Measurements from ENCODE around the gene ERBB4. TPM values are rescaled to one million over a fixed set of nuclear protein-coding genes. Genes with fewer than 3 reads are reported as not detected.

Gene ERBB4
- total RNA-seq, 1 experiment from 2014 or later: 0.04 TPM

DNA sequence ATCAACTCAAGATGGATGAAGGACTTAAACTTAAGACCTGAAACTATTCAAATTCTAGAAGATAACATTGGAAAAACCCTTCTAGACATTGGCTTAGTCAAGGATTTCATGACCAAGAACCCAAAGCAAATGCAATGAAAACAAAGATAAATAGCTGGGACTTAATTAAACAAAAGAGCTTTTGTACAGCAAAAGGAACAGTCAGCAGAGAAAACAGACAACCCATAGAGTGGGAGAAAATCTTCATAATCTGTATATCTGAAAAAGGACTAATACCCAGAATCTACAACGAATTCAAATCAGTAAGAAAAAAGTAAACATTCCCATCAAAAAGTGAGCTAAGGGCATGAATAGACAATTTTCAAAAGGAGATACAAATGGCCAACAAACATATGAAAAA lies 171.2 kb downstream of the ERBB4 start:
- WGBS (ENCODE audit: extremely low coverage, insufficient read length, low lambda C conversion rate): no CpG with 5 or more reads among the region's 1 CpG
- H3K27ac Mint-ChIP-seq: no peak overlapping the region

More for the DNA sequence above, 171.2 kb downstream of the ERBB4 start:
- Histone ChIP-seq H3K23ac (ENCODE audit: insufficient read length, low read depth, low read length) (no peak overlapping the region), H4K91ac (ENCODE audit: insufficient read length, low read depth, low read length) (no peak overlapping the region), H3K79me1 (ENCODE audit: insufficient read depth, low read depth, low read length, poor library complexity, severe bottlenecking) (no peaks in the 10 kb centered on the region), H4K20me1 (ENCODE audit: control insufficient read depth, insufficient read depth, insufficient read length) (no peaks in the 10 kb centered on the region), H3K27ac (ENCODE audit: insufficient read length, low read depth, low read length) (no peak overlapping the region), H3K23me2 (ENCODE audit: insufficient read length, low read depth, low read length, poor library complexity, severe bottlenecking) (no peaks in the 10 kb centered on the region), H3K14ac (ENCODE audit: insufficient read depth, low read length) (no peak overlapping the region), H2AK5ac (ENCODE audit: insufficient read length, low read length) (no peak overlapping the region), H2BK15ac (ENCODE audit: low read depth, low read length) (no peak overlapping the region), H2BK12ac (ENCODE audit: insufficient read length, low read depth, low read length) (no peak overlapping the region), H3K4ac (ENCODE audit: low read depth, low read length) (no peak overlapping the region), H2BK20ac (ENCODE audit: low read depth, low read length, poor library complexity, severe bottlenecking) (no peak overlapping the region), H3K4me2 (ENCODE audit: insufficient read depth, insufficient read length, low read length) (no peak overlapping the region), H4K8ac (replicated peaks; ENCODE audit: insufficient read length, low read depth, low read length) (no peak overlapping the region), H3K27me3 (ENCODE audit: insufficient read depth, low read length) (no peaks in the 10 kb centered on the region), H3K18ac (ENCODE audit: insufficient read length, low read depth, low read length) (no peak overlapping the region), H3K4me1 (ENCODE audit: insufficient read depth, low read length) (no peaks in the 10 kb centered on the region), H2AFZ (ENCODE audit: low read length) (no peak overlapping the region), H3K56ac (ENCODE audit: insufficient read length, low read depth, low read length) (no peak overlapping the region), H3K9me3 (ENCODE audit: control insufficient read depth, low read depth, low read length) (no peaks in the 10 kb centered on the region), H3K9ac (ENCODE audit: extremely low read depth, insufficient read length, low read length) (no peak overlapping the region), H2BK5ac (ENCODE audit: insufficient read length, low read length) (no peak overlapping the region), H3T11ph (ENCODE audit: low read length) (no peak overlapping the region), H2BK120ac (ENCODE audit: low read depth, low read length, poor library complexity, severe bottlenecking) (no peak overlapping the region), H3K79me2 (ENCODE audit: insufficient read depth, low read length) (no peaks in the 10 kb centered on the region), H4K5ac (ENCODE audit: insufficient read length, low read depth, low read length) (no peak overlapping the region)
- H3K4me3 Mint-ChIP-seq: no peak overlapping the region
- no peaks in the 10 kb centered on the region for H3K27me3 Mint-ChIP-seq (ENCODE audit: low read depth)
- peaks cover 7 to 9% of the 10 kb centered on the region in 2 experiments for H3K4me1 Mint-ChIP-seq
- DNase-seq: no peak
- TF ChIP-seq CTCF (conservative IDR thresholded peaks at IDR 0.05): no peak
- no peaks in the 10 kb centered on the region for H3K36me3 Mint-ChIP-seq (ENCODE audit: insufficient read depth in 1 of 3, low read depth in 3 of 3)
- H3K9me3 Mint-ChIP-seq: no peaks in the 10 kb centered on the region

Data from H9 (cell line).